ENCODE data around the gene ADISSP.

ADISSP gene

GRCh38 chr20:3735768-3736167 is 31.8 kb downstream of the ADISSP start:
- TF ChIP-seq CTCF (conservative IDR thresholded peaks at IDR 0.05; ENCODE audit: low read depth, low read length): no peak
- H3K4me3 ChIP-seq (ENCODE audit: low read length): no peak overlapping the region
- no peak for DNase-seq (ENCODE audit: low read depth)

DNA sequence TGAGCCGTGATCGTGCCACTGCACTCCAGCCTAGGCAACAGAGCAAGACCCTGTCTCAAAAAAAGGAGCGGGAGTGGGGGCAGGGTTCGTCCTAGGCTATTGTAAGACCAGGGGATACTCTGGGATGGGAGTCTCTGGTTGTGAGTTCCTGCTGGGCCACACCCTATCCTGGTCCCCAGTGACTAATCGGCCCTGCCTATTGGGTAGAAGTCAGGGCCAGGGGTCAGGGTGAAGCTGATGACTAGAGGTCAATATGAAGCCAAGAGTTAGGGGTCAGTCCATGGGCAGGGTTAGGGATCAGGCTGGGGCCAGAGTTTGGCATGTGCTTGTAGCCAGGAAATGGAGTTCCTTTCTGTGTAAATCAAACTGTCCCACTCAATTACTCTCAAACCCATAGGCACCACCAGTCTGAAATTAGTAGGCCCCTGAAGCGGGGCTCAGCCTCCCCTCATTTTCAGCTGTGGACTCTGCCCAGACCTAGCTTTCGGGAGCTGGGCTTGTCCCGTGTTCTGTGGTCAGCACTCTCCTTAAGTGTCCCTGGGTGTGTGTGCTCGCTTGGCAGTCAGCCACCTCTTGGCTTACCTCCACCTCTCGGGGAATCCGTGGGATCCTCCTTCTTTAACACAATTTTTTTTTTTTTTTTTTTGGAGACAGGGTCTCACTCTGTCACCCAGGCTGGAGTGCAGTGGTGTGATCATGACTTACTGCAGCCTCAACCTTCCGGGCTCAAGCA is 33.3 kb downstream of the ADISSP start:
- TF ChIP-seq CTCF (conservative IDR thresholded peaks at IDR 0.05; ENCODE audit: low read depth, low read length): no peak
- no peak overlapping the region for H3K4me3 ChIP-seq (ENCODE audit: low read length)
- DNase-seq (ENCODE audit: low read depth): no peak

DNA sequence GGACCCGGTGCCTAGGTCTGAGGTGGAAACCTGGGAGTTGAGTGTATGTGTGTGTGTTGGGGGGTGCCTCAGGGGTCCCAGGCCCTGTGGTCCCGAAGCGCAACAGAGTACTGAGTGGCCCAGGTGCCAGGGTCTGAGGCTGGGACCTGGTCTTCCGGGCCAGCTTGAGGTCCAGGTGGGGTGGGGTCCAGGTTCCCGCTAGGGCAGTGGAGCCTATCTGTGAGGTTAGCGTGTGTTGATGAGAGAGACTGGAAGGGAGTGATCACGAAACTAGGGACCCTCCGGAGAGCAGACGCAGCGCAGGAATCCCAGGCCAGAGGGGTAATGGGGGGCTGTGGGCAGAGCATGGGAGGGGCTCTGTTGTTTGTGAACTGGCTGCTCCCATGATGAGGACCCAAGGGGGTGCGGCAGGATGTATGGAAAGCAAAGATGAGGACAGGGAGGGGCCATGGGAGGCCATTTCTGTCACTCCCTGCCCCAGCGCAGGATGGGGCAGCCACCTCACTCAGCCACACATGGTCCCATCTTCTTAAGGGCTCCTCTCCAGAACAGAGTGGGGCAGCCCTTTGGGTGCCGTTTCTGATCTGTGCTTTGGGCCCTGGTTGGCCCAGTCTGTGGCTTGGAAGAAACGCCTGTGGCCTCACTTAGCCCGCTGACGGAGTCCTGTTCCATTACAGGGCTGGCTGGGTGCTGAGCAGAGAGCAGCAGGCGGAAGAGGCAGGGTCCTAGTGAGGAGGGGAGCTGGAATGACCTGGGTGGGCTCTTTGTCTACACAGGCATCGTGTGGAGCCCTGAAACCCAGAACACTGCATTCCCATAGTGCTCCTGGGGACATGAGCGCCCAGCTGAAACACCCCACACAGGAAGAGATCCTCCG is 34.2 kb downstream of the ADISSP start:
- no peak for DNase-seq (ENCODE audit: low read depth)
- H3K4me3 ChIP-seq (ENCODE audit: low read length): no peak overlapping the region
- no peak for TF ChIP-seq CTCF (conservative IDR thresholded peaks at IDR 0.05; ENCODE audit: low read depth, low read length)

- TF ChIP-seq CTCF (conservative IDR thresholded peaks at IDR 0.05; ENCODE audit: low read depth, low read length): no peak
- no peak for DNase-seq (ENCODE audit: low read depth)
- no peak within 1 kb of the TSS for H3K4me3 ChIP-seq (ENCODE audit: low read length)
Measured at GRCh38 chr20:3732327-3733118, 35.0 kb downstream of the ADISSP start, which contains the start of gene HSPA12B. HSPA12B (plus strand) TSS chr20:3732685; CDS start chr20:3738675, 5,990 bp downstream.

DNA sequence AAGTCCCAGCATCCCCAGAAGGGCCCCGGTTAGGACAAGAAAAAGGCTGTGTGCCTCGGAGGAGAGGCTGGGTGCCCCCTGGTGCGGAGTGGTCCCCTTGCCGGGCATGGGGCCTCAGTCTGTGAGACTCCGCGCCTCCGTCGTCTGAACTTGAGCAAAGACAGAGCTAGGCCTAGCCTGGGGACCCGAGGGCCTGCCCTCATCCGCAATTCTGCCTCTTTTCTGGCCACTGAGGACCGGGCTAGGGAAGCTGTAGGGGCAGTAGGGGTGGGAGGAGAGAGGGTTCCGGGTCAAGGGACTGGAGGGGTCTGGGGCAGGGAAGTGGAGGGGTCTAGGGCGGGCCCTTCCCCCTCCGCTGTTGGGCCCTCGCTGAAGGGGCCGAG is 35.6 kb downstream of the ADISSP start:
- no peak overlapping the region for H3K4me3 ChIP-seq (ENCODE audit: low read length)
- no peak for DNase-seq (ENCODE audit: low read depth)
- TF ChIP-seq CTCF (conservative IDR thresholded peaks at IDR 0.05; ENCODE audit: low read depth, low read length): no peak

DNA sequence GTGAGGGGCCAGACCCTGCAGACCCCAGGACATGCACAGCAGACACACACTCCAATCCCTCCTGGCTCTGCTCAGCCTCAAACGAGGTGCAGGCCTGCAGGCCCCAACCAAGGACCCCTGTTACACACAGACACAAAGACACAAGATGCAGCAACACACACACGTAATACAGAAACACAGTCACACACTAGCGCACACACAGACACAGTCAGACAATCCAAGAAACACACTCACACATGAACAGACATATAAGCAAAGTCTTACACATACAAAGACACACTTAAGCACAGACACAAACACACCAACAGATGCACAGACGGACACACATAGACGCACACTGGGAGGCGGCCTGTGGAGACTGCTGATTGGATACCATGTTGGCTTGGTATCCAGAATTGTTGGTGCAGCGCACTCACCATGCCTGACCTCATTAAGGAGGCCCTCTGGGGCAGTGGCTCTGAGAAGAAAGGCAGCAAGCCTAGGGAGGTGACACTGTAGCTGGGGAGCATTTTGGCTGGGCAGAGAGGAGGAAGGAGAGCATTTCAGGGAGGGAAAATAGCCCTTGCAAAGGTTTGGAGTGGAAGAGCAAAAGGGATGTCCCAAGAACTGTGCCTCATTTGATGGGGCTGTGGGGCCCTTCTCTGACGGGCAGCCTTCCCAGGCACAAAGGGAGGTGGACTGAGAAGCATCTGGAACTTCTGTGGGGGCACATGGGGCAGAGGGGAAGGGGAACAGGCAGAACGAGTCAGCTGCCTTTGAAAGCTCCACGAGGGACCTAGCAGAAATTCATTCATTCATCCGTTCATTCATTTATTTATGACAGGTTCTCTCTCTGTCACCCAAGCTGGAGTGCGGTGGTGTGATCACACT is 36.5 kb downstream of the ADISSP start:
- no peak for DNase-seq (ENCODE audit: low read depth)
- TF ChIP-seq CTCF (conservative IDR thresholded peaks at IDR 0.05; ENCODE audit: low read depth, low read length): no peak

More for the DNA sequence above, 36.5 kb downstream of the ADISSP start:
- no peak overlapping the region for H3K4me3 ChIP-seq (ENCODE audit: low read length)

Measured in retinal pigment epithelial cell (primary cell).